Activated CD4-positive, alpha-beta T cell treated with anti-CD3 and anti-CD28 coated beads, Interleukin-2, amount 50 U/mL, for 48 hours (primary cell): ENCODE measurements around the gene CAT.

Source experiments
- DNase-seq, 2 experiments: peaks; one replicate each; pipeline ENCODE4 v3.0.0-alpha.2; 2020

The CAT gene

GRCh38 chr11:34501500-34501899 is 62.8 kb downstream of the CAT start:
- no peak for DNase-seq

GRCh38 chr11:34501949-34502348 is 63.2 kb downstream of the CAT start:
- no peak for DNase-seq

- DNase-seq = no peak
Observed at GRCh38 chr11:34502949-34503348, 64.2 kb downstream of the CAT start.

- DNase-seq = no peak
Observed at GRCh38 chr11:34505874-34506273, 67.1 kb downstream of the CAT start.

GRCh38 chr11:34507156-34507555 is 68.4 kb downstream of the CAT start:
- DNase-seq = no peak

- no peak for DNase-seq
Observed at GRCh38 chr11:34507610-34508009, 68.9 kb downstream of the CAT start.

GRCh38 chr11:34508524-34508923 is 69.8 kb downstream of the CAT start:
- DNase-seq = no peak

GRCh38 chr11:34509336-34509876 is 70.7 kb downstream of the CAT start:
- DNase-seq = no peak

- DNase-seq = no peak
Observed at GRCh38 chr11:34510218-34510617, 71.5 kb downstream of the CAT start.

GRCh38 chr11:34510673-34511072 is 71.9 kb downstream of the CAT start:
- no peak for DNase-seq

GRCh38 chr11:34512840-34513681 is 74.3 kb downstream of the CAT start:
- DNase-seq = peak; percentile 62 to 69

- no peak for DNase-seq
Observed at GRCh38 chr11:34513682-34514449, 75.1 kb downstream of the CAT start, which contains the start of gene ELF5. Gene ELF5, minus strand, starts transcription at chr11:34513794. Its CDS starts 8,045 bp downstream, at chr11:34505749.

- DNase-seq = no peak
Observed at GRCh38 chr11:34514597-34514996, 75.9 kb downstream of the CAT start.

GRCh38 chr11:34516247-34517040 is 77.7 kb downstream of the CAT start:
- no peak for DNase-seq

GRCh38 chr11:34519595-34520235 is 81.0 kb downstream of the CAT start:
- DNase-seq = no peak

GRCh38 chr11:34521265-34521664 is 82.5 kb downstream of the CAT start:
- no peak for DNase-seq
